ENCODE results near the gene UBE2S. TPM values are rescaled to one million over a fixed set of nuclear protein-coding genes. Genes with fewer than 3 reads are reported as not detected.

The UBE2S gene
- total RNA-seq, 1 donor from 2014 or later: 56.2 TPM

DNA sequence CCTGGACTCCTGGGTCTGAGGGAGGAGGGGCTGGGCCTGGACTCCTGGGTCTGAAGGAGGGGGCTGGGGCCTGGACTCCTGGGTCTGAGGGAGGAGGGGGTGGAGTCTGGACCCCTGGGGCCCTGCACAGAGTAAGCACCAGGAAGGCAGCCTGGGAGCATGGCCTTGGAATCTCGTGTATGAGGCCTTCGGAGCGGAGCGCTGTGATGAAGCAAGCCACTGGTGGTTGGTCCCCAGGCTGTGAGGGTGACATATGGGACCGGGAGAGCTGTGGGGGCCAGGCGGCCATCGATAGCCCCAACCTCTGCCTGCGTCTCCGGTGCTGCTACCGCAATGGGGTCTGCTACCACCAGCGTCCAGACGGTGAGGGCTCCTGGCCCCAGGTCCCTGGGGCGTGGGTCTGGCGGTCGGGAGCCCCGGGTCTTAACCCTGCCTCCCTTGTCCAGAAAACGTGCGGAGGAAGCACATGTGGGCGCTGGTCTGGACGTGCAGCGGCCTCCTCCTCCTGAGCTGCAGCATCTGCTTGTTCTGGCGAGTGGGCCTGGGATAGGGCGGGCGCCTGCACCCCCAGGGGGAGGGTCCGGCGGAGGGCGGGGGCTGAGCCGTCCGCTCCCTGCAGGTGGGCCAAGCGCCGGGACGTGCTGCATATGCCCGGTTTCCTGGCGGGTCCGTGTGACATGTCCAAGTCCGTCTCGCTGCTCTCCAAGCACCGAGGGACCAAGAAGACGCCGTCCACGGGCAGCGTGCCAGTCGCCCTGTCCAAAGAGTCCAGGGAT lies 30.0 kb downstream of the UBE2S start:
- Mint-ChIP-seq H3K27me3 (ENCODE audit: unreplicated experiment) (peaks cover 22% of the 10 kb centered on the region), H3K36me3 (ENCODE audit: low read depth, unreplicated experiment) (no peaks in the 10 kb centered on the region), H3K9me3 (ENCODE audit: unreplicated experiment) (no peaks in the 10 kb centered on the region), H3K4me1 (ENCODE audit: unreplicated experiment) (peaks cover 3% of the 10 kb centered on the region), H3K4me3 (ENCODE audit: unreplicated experiment) (no peak overlapping the region), H3K27ac (ENCODE audit: unreplicated experiment) (no peak overlapping the region)
- TF ChIP-seq CTCF (IDR thresholded peaks at IDR 0.05; ENCODE audit: unreplicated experiment): no peak
- DNase-seq (ENCODE audit: low spot score): no peak

DNA sequence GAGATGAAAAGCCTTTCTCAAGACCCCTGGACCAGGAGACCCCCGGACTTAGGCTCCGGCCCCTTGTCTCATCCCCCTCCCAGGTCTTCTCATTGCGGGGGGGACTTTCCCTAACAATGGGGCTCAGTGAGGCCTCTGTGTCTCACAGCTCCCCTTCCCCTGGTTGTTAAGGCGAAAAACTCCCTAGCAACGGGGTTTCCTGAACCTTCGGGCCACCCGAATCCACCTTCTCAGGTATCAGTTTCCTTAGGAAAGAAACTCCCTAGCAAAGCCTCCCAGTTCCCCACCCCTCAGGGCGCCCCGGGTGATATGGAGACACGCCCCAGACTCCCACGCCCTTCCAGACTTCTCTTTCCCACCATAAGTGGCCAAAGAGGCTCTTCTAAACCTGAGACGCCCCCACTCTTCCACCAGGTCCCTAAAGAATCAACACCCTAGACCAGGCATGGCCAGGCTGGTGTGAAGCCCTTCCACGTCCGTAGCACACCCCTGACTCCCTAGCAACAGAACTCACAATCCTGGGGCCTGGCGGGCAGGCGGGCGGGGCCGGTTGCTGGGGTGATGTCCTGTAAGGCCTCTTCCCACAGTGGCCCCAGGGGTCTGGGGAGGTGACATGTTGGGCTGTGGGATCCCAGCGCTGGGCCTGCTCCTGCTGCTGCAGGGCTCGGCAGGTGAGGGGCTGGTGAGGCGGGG lies 31.2 kb downstream of the UBE2S start, which contains the start of gene TMEM190:
Gene TMEM190 (plus strand): TSS at position 586 of the 693 bp plus-strand sequence. CDS start 28 bp downstream, at position 614.
- H3K4me3 Mint-ChIP-seq (ENCODE audit: unreplicated experiment): no peak within 1 kb of the TSS
- DNase-seq (ENCODE audit: low spot score): no peak
- no peak for TF ChIP-seq CTCF (IDR thresholded peaks at IDR 0.05; ENCODE audit: unreplicated experiment)
- H3K36me3 Mint-ChIP-seq (ENCODE audit: low read depth, unreplicated experiment): no peaks in the 10 kb centered on the region
- peaks cover 16% of the 10 kb centered on the region for H3K27me3 Mint-ChIP-seq (ENCODE audit: unreplicated experiment)
- no peaks in the 10 kb centered on the region for H3K9me3 Mint-ChIP-seq (ENCODE audit: unreplicated experiment)
- peaks cover 3% of the 10 kb centered on the region for H3K4me1 Mint-ChIP-seq (ENCODE audit: unreplicated experiment)
- H3K27ac Mint-ChIP-seq (ENCODE audit: unreplicated experiment): no peak within 1 kb of the TSS

GRCh38 chr19:55373993-55374757 lies 33.4 kb downstream of the UBE2S start:
- H3K27me3 Mint-ChIP-seq (ENCODE audit: unreplicated experiment): peaks cover 22% of the 10 kb centered on the region
- no peak overlapping the region for H3K4me3 Mint-ChIP-seq (ENCODE audit: unreplicated experiment)
- no peaks in the 10 kb centered on the region for H3K9me3 Mint-ChIP-seq (ENCODE audit: unreplicated experiment)
- peaks cover 8% of the 10 kb centered on the region for H3K4me1 Mint-ChIP-seq (ENCODE audit: unreplicated experiment)
- TF ChIP-seq CTCF (IDR thresholded peaks at IDR 0.05; ENCODE audit: unreplicated experiment): no peak
- H3K36me3 Mint-ChIP-seq (ENCODE audit: low read depth, unreplicated experiment): no peaks in the 10 kb centered on the region
- no peak for DNase-seq (ENCODE audit: low spot score)
- H3K27ac Mint-ChIP-seq (ENCODE audit: unreplicated experiment): peak overlapping the region; percentile 11

DNA sequence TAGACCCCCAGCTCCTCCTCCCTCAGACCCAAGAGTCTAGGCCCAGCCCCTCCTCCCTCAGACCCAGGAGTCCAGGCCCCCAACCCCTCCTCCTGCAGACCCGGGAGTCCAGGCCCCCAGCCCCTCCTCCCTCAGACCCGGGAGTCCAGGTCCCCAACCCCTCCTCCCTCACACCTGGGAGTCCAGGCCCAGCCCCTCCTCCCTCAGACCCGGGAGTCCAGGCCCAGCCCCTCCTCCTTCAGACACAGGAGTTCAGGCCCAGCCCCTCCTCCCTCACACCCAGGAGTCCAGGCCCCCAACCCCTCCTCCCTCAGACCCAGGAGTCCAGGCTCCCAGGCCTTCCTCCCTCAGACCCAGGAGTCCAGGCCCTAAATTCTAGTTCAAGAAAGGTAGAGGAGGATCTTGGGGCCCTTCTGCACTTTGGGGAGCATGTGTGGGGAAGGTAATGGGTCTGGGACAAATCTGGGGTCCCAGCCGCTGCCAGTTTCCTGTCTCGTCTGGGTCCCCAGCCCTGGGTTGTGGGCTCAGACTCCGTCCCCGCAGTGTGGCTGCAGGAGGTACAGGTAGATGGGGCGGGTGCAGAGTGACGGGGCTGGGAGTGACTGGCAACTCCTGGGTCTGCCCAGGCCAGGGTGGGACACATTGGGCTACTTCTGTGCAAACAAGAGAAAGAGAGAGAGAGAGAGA lies 34.1 kb downstream of the UBE2S start:
- H3K27me3 Mint-ChIP-seq (ENCODE audit: unreplicated experiment): peaks cover 22% of the 10 kb centered on the region
- peak overlapping the region; percentile 11 for H3K27ac Mint-ChIP-seq (ENCODE audit: unreplicated experiment)
- no peaks in the 10 kb centered on the region for H3K36me3 Mint-ChIP-seq (ENCODE audit: low read depth, unreplicated experiment)
- no peaks in the 10 kb centered on the region for H3K9me3 Mint-ChIP-seq (ENCODE audit: unreplicated experiment)
- H3K4me1 Mint-ChIP-seq (ENCODE audit: unreplicated experiment): peaks cover 8% of the 10 kb centered on the region
- DNase-seq (ENCODE audit: low spot score): no peak
- no peak for TF ChIP-seq CTCF (IDR thresholded peaks at IDR 0.05; ENCODE audit: unreplicated experiment)
- H3K4me3 Mint-ChIP-seq (ENCODE audit: unreplicated experiment): no peak overlapping the region

All from endothelial cell (in vitro differentiated cells).